NCI-H1105 (cell line): ENCODE results near the gene PEA15.

Experiments used
- DNase-seq: peaks from one replicate; lab custom pipeline; 2025; lab: John Stamatoyannopoulos, UW

PEA15 gene

GRCh38 chr1:160239582-160240299, 34.6 kb downstream of the PEA15 start:
- DNase-seq = no peak

GRCh38 chr1:160243767-160244166, 38.6 kb downstream of the PEA15 start:
- no peak for DNase-seq

GRCh38 chr1:160244209-160244608, 39.0 kb downstream of the PEA15 start:
- no peak for DNase-seq

- no peak for DNase-seq
Observed at GRCh38 chr1:160245434-160245833, 40.2 kb downstream of the PEA15 start.

- DNase-seq = no peak
Observed at GRCh38 chr1:160247053-160247452, 41.9 kb downstream of the PEA15 start.

GRCh38 chr1:160251011-160251410, 45.8 kb downstream of the PEA15 start:
- no peak for DNase-seq

GRCh38 chr1:160251687-160252526, 46.7 kb downstream of the PEA15 start:
- peak; percentile 60 for DNase-seq

GRCh38 chr1:160255781-160256300, 50.7 kb downstream of the PEA15 start:
- no peak for DNase-seq

- DNase-seq = peak; percentile 13
Observed at GRCh38 chr1:160256396-160257046, 51.3 kb downstream of the PEA15 start.

GRCh38 chr1:160257411-160258015, 52.3 kb downstream of the PEA15 start:
- no peak for DNase-seq

GRCh38 chr1:160258177-160258798, 53.1 kb downstream of the PEA15 start:
- DNase-seq = no peak

- DNase-seq = peak; percentile 8
Observed at GRCh38 chr1:160260406-160261382, 55.5 kb downstream of the PEA15 start.

- DNase-seq = no peak
Observed at GRCh38 chr1:160261556-160261892, 56.3 kb downstream of the PEA15 start.

- DNase-seq = peak; percentile 99
Observed at GRCh38 chr1:160261893-160262794, 57.0 kb downstream of the PEA15 start, which contains the start of gene DCAF8. Gene DCAF8 (minus strand): TSS chr1:160262549. CDS start chr1:160244008, 18,541 bp downstream.

GRCh38 chr1:160264795-160265307, 59.7 kb downstream of the PEA15 start:
- DNase-seq = no peak
